HEK293 (cell line): ENCODE results near the gene VEGFC.
A peak's percentile ranks its signal among the peaks of the same experiment; 100 is the strongest.

Experiments used
- CTCF ChIA-PET: fragments of 350-600 bp; formaldehyde crosslinking; extraction: SDS; loops from one replicate; lab custom pipeline; 2021; ENCODE audit warnings: antibody characterized with exemption; lab: Yijun Ruan, JAX
- POLR2A ChIA-PET: fragments of 300-600 bp; formaldehyde crosslinking; extraction: SDS; loops from one replicate; lab custom pipeline; 2020; ENCODE audit warnings: antibody characterized with exemption, inconsistent platforms; lab: Yijun Ruan, JAX
- H3K27ac ChIP-seq: fragments of 200-500 bp; sonication (Bioruptor generic); 2 replicates; pipeline ENCODE4 v1.5.1; 2014; ENCODE audit warnings: low read depth, low read length, control low read depth, inconsistent platforms; ENCODE audit errors: extremely low read depth
- H3K36me3 ChIP-seq, 2 experiments: fragments of 200-500 bp in 1 of 2; sonication (Bioruptor generic) in 1 of 2; 1 replicate in 1 of 2; 2 replicates in 1 of 2; pipeline ENCODE4 v1.5.1; 2014 to 2017; ENCODE audit warnings: inconsistent platforms in 2 of 2, low read length in 2 of 2; ENCODE audit not compliant: control insufficient read depth in 2 of 2, insufficient read depth in 1 of 2
- H3K4me1 ChIP-seq: fragments of 200-500 bp; sonication (Bioruptor generic); 2 replicates; pipeline ENCODE4 v1.5.1; 2014; ENCODE audit warnings: mild to moderate bottlenecking, low read length, inconsistent platforms; ENCODE audit not compliant: control insufficient read depth, insufficient read depth
- H3K4me3 ChIP-seq: 2 replicates; pipeline ENCODE4 v1.5.1; 2011; ENCODE audit warnings: low read depth, mild to moderate bottlenecking, control low read depth, low read length, moderate library complexity
- H3K9me3 ChIP-seq: fragments of 200-500 bp; sonication (Bioruptor generic); 2 replicates; pipeline ENCODE4 v1.5.1; 2014; ENCODE audit warnings: low read depth, low read length, inconsistent platforms; ENCODE audit not compliant: control insufficient read depth, insufficient read depth
- GLIS1 ChIP-seq: fragments of 450-650 bp; formaldehyde crosslinking; IDR thresholded peaks from 2 replicates; pipeline ENCODE4 v1.5.1; 2016; ENCODE audit warnings: missing biosample characterization, missing genetic modification characterization
- MEIS1 ChIP-seq: sonication (generic); formaldehyde crosslinking; IDR thresholded peaks from 2 replicates; pipeline ENCODE4 v1.8.1; 2022; ENCODE audit warnings: missing genetic modification reagents, mild to moderate bottlenecking, borderline replicate concordance
- PRDM10 ChIP-seq: fragments of 450-650 bp; formaldehyde crosslinking; IDR thresholded peaks from 2 replicates; pipeline ENCODE4 v1.5.1; 2016; ENCODE audit warnings: missing biosample characterization, missing genetic modification characterization
- WT1 ChIP-seq: fragments of 450-650 bp; formaldehyde crosslinking; IDR thresholded peaks from 2 replicates; pipeline ENCODE4 v1.5.1; 2016; ENCODE audit warnings: missing biosample characterization, missing genetic modification characterization
- ZNF157 ChIP-seq: fragments of 450-650 bp; formaldehyde crosslinking; IDR thresholded peaks from 2 replicates; pipeline ENCODE4 v1.5.1; 2016; ENCODE audit warnings: missing biosample characterization, missing genetic modification characterization
- ZNF202 ChIP-seq: fragments of 450-650 bp; formaldehyde crosslinking; IDR thresholded peaks from 2 replicates; pipeline ENCODE4 v1.5.1; 2016; ENCODE audit warnings: missing biosample characterization, missing genetic modification characterization, borderline replicate concordance
- ZNF335 ChIP-seq: fragments of 450-650 bp; formaldehyde crosslinking; conservative IDR thresholded peaks from 2 replicates; pipeline ENCODE4 v1.5.1; 2016; ENCODE audit warnings: missing biosample characterization, missing genetic modification characterization
- ZNF354C ChIP-seq: fragments of 450-650 bp; formaldehyde crosslinking; IDR thresholded peaks from 2 replicates; pipeline ENCODE4 v1.5.1; 2016; ENCODE audit warnings: missing biosample characterization, missing genetic modification characterization, low read depth, borderline replicate concordance
- ZNF416 ChIP-seq: fragments of 450-650 bp; formaldehyde crosslinking; IDR thresholded peaks from 2 replicates; pipeline ENCODE4 v1.5.1; 2016; ENCODE audit warnings: missing biosample characterization, missing genetic modification characterization
- ZNF544 ChIP-seq: fragments of 450-650 bp; formaldehyde crosslinking; IDR thresholded peaks from 2 replicates; pipeline ENCODE4 v1.5.0; 2017; ENCODE audit warnings: missing biosample characterization, missing genetic modification characterization
- ZNF549 ChIP-seq: fragments of 450-650 bp; IDR thresholded peaks from 2 replicates; pipeline ENCODE4 v1.5.1; 2018; ENCODE audit warnings: missing biosample characterization, missing genetic modification characterization, mild to moderate bottlenecking, inconsistent platforms, moderate library complexity
- ZNF692 ChIP-seq: fragments of 450-650 bp; formaldehyde crosslinking; IDR thresholded peaks from 2 replicates; pipeline ENCODE4 v1.5.1; 2016; ENCODE audit warnings: missing biosample characterization, missing genetic modification characterization
- ZNF747 ChIP-seq: fragments of 450-650 bp; formaldehyde crosslinking; IDR thresholded peaks from 2 replicates; pipeline ENCODE4 v1.5.1; 2016; ENCODE audit warnings: missing biosample characterization, missing genetic modification characterization
- ZNF776 ChIP-seq: fragments of 450-650 bp; formaldehyde crosslinking; IDR thresholded peaks from 2 replicates; pipeline ENCODE4 v1.5.0; 2017; ENCODE audit warnings: missing biosample characterization, missing genetic modification characterization, borderline replicate concordance
- ZSCAN16 ChIP-seq: fragments of 450-650 bp; formaldehyde crosslinking; IDR thresholded peaks from 2 replicates; pipeline ENCODE4 v1.5.1; 2016; ENCODE audit warnings: missing biosample characterization, missing genetic modification characterization
- TF ChIP-seq, protein P1 (sequence below): fragments of 450-650 bp; formaldehyde crosslinking; IDR thresholded peaks from 2 replicates; pipeline ENCODE4 v1.5.1; 2017; ENCODE audit warnings: missing biosample characterization, missing genetic modification characterization
- TF ChIP-seq, protein P2 (sequence below): fragments of 450-650 bp; formaldehyde crosslinking; optimal IDR thresholded peaks from 2 replicates; pipeline ENCODE3; 2016; ENCODE audit warnings: missing biosample characterization, mild to moderate bottlenecking, missing genetic modification characterization
- TF ChIP-seq, protein P3 (sequence below): fragments of 450-650 bp; formaldehyde crosslinking; IDR thresholded peaks from 2 replicates; pipeline ENCODE4 v1.5.1; 2016; ENCODE audit warnings: missing biosample characterization, missing genetic modification characterization
- TF ChIP-seq, protein P4 (sequence below): fragments of 450-650 bp; IDR thresholded peaks from 2 replicates; pipeline ENCODE4 v1.5.1; 2018; ENCODE audit warnings: missing biosample characterization, missing genetic modification characterization

VEGFC gene

DNA sequence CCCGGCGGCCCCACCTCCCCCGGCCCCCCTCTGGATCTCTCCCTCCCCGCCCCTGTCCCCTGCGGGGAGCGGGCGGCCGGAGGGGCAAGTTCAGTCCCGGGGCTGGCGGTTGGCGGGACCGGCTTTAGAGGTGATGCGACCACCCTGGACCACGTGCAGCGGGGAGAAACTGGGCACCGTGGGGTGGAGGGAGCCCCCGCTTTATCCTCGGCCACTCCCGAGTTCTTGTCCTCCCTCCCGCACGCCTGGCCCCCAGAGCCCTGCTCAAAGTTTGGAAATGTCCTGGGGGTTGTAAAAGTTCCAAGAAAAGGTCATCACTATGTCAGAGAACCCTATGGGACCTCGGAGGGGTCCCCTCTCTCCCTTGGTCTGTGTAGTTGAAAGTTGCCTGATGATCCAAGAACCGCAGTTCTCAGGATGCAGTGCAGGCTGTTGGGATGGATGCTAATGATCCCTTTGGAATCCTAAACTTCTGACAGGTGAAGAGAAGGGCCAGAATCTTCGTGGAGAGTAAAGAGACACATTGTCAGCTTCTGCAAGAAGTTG lies 411 bp upstream of the VEGFC start:
- CTCF ChIA-PET = interaction anchor here (0.7 to 1.7 kb wide), 2 partner anchors 11 to 19 kb away, joined by 3 read pairs; no protein-coding TSS in a partner anchor
- TF ChIP-seq ZNF776 (tag by site-specific recombination) = no peak
- TF ChIP-seq, protein P1, sequence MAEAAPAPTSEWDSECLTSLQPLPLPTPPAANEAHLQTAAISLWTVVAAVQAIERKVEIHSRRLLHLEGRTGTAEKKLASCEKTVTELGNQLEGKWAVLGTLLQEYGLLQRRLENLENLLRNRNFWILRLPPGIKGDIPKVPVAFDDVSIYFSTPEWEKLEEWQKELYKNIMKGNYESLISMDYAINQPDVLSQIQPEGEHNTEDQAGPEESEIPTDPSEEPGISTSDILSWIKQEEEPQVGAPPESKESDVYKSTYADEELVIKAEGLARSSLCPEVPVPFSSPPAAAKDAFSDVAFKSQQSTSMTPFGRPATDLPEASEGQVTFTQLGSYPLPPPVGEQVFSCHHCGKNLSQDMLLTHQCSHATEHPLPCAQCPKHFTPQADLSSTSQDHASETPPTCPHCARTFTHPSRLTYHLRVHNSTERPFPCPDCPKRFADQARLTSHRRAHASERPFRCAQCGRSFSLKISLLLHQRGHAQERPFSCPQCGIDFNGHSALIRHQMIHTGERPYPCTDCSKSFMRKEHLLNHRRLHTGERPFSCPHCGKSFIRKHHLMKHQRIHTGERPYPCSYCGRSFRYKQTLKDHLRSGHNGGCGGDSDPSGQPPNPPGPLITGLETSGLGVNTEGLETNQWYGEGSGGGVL (tag by site-specific recombination) = peak; percentile 26; the same call in 1 of the 2 replicates
- 0 out of 2 replicates have a peak, but pooled peaks have one; percentile 5 for TF ChIP-seq GLIS1 (tag by site-specific recombination)
- 0 out of 2 replicates have a peak, but pooled peaks have one; percentile 21 for TF ChIP-seq ZNF202 (tag by site-specific recombination)
- TF ChIP-seq, all 188 proteins: peak for 3
- peak overlapping the region; percentile 26 for H3K4me3 ChIP-seq
- H3K4me1 ChIP-seq = 0 out of 2 replicates have a peak, but pooled peaks cover 3% of the 10 kb centered on the region
- POLR2A ChIA-PET = interaction anchor here (0.6 to 2.0 kb wide), 2 partner anchors 44 to 90 kb away, joined by 5 to 10 read pairs; no protein-coding TSS in a partner anchor
- H3K36me3 ChIP-seq = no peaks in the 10 kb centered on the region
- H3K9me3 ChIP-seq = no peaks in the 10 kb centered on the region
- H3K27ac ChIP-seq = no peak overlapping the region

- Histone ChIP-seq H3K27ac (peak overlapping the region; percentile 73; the same call in 1 of the 2 replicates), H3K4me1 (0 out of 2 replicates have a peak, but pooled peaks cover 3% of the 10 kb centered on the region), H3K4me3 (peak overlapping the region; percentile 70), H3K36me3 (no peaks in the 10 kb centered on the region), H3K9me3 (no peaks in the 10 kb centered on the region)
- ChIA-PET POLR2A (interaction anchor here (2.0 kb wide), 1 partner anchor 91 kb away, joined by 10 read pairs; no protein-coding TSS in a partner anchor), CTCF (interaction anchor here (0.7 to 1.0 kb wide), 4 partner anchors 253 to 1754 kb away, joined by 3 to 10 read pairs (median 4); no protein-coding TSS in a partner anchor)
- TF ChIP-seq, protein P2, sequence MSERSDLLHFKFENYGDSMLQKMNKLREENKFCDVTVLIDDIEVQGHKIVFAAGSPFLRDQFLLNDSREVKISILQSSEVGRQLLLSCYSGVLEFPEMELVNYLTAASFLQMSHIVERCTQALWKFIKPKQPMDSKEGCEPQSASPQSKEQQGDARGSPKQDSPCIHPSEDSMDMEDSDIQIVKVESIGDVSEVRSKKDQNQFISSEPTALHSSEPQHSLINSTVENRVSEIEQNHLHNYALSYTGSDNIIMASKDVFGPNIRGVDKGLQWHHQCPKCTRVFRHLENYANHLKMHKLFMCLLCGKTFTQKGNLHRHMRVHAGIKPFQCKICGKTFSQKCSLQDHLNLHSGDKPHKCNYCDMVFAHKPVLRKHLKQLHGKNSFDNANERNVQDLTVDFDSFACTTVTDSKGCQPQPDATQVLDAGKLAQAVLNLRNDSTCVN = peak; percentile 52
- TF ChIP-seq PRDM10 (tag by site-specific recombination) = no peak
- peak; percentile 80 for TF ChIP-seq ZNF335 (tag by site-specific recombination)
- TF ChIP-seq ZNF544 (tag by site-specific recombination) = no peak
- no peak for TF ChIP-seq ZNF549 (tag by site-specific recombination)
- TF ChIP-seq ZNF747 (tag by site-specific recombination) = no peak
- no peak for TF ChIP-seq MEIS1 (CRISPR knock-in tag)
- TF ChIP-seq ZNF692 (tag by site-specific recombination) = no peak
- TF ChIP-seq ZNF416 (tag by site-specific recombination) = no peak
- TF ChIP-seq ZSCAN16 = peak; percentile 53; the same call in 1 of the 2 replicates
- no peak for TF ChIP-seq ZNF157 (tag by site-specific recombination)
- no peak for TF ChIP-seq WT1 (tag by site-specific recombination)
- TF ChIP-seq ZNF354C (tag by site-specific recombination) = no peak
- TF ChIP-seq, protein P3, sequence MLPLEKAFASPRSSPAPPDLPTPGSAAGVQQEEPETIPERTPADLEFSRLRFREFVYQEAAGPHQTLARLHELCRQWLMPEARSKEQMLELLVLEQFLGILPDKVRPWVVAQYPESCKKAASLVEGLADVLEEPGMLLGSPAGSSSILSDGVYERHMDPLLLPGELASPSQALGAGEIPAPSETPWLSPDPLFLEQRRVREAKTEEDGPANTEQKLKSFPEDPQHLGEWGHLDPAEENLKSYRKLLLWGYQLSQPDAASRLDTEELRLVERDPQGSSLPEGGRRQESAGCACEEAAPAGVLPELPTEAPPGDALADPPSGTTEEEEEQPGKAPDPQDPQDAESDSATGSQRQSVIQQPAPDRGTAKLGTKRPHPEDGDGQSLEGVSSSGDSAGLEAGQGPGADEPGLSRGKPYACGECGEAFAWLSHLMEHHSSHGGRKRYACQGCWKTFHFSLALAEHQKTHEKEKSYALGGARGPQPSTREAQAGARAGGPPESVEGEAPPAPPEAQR = no peak
- TF ChIP-seq, protein P4, sequence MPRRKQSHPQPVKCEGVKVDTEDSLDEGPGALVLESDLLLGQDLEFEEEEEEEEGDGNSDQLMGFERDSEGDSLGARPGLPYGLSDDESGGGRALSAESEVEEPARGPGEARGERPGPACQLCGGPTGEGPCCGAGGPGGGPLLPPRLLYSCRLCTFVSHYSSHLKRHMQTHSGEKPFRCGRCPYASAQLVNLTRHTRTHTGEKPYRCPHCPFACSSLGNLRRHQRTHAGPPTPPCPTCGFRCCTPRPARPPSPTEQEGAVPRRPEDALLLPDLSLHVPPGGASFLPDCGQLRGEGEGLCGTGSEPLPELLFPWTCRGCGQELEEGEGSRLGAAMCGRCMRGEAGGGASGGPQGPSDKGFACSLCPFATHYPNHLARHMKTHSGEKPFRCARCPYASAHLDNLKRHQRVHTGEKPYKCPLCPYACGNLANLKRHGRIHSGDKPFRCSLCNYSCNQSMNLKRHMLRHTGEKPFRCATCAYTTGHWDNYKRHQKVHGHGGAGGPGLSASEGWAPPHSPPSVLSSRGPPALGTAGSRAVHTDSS = no peak
Measured at GRCh38 chr4:176791591-176792325, 964 bp downstream of the VEGFC start.
